ENCODE measurements around the gene MYL3.

Gene MYL3

GRCh38 chr3:46884929-46885328, 21.7 kb upstream of the MYL3 start:
- Histone ChIP-seq H3K4me3 (no peak overlapping the region), H3K27me3 (ENCODE audit: low read depth) (no peaks in the 10 kb centered on the region)

GRCh38 chr3:46884427-46884826, 21.2 kb upstream of the MYL3 start:
- no peaks in the 10 kb centered on the region for H3K36me3 ChIP-seq (replicated peaks)
- no peak for DNase-seq (ENCODE audit: low spot score in 2 of 2)
- peaks cover 16% of the 10 kb centered on the region for H3K4me1 ChIP-seq
- H3K9me3 ChIP-seq = no peaks in the 10 kb centered on the region
- H3K4me3 ChIP-seq = no peak overlapping the region
- in situ Hi-C loops (cut with MboI; ENCODE audit: low sequenced_read_pairs) = no loop called here
- no peaks in the 10 kb centered on the region for H3K27me3 ChIP-seq (ENCODE audit: low read depth)

More at GRCh38 chr3:46884929-46885328, 21.7 kb upstream of the MYL3 start:
- H3K9me3 ChIP-seq = no peaks in the 10 kb centered on the region
- peak in 1 of 2 experiments; percentile 30 for DNase-seq (ENCODE audit: low spot score in 2 of 2)
- H3K36me3 ChIP-seq (replicated peaks) = no peaks in the 10 kb centered on the region
- in situ Hi-C loops (cut with MboI; ENCODE audit: low sequenced_read_pairs) = no loop called here
- H3K4me1 ChIP-seq = peaks cover 16% of the 10 kb centered on the region

DNA sequence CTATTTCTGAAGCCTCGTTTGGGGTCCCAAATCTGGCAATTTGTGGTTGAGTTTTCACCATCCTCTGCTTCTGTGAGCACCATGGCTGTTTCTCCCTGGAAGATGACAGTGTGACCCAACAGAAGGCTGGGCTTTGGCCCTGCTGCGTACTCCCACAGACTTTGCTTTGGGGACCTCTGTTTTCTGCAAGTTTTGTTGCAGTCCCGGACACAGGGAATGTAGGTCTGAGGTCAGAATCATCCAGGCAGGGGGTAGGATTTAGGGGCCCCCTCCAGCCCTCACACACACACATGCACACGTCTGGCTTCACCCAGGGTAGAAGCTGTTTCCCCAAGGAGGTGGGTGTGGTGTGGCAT, 20.6 kb upstream of the MYL3 start:
- no peak for DNase-seq (ENCODE audit: low spot score in 2 of 2)
- H3K4me1 ChIP-seq = peaks cover 20% of the 10 kb centered on the region
- H3K9me3 ChIP-seq = no peaks in the 10 kb centered on the region
- H3K4me3 ChIP-seq = peak overlapping the region; percentile 27
- no peaks in the 10 kb centered on the region for H3K36me3 ChIP-seq (replicated peaks)
- H3K27me3 ChIP-seq (ENCODE audit: low read depth) = no peaks in the 10 kb centered on the region
- in situ Hi-C loops (cut with MboI; ENCODE audit: low sequenced_read_pairs) = no loop called here

- H3K27me3 ChIP-seq (ENCODE audit: low read depth) = no peaks in the 10 kb centered on the region
- peak overlapping the region; percentile 51 for H3K4me3 ChIP-seq
- H3K36me3 ChIP-seq (replicated peaks) = no peaks in the 10 kb centered on the region
- in situ Hi-C loops (cut with MboI; ENCODE audit: low sequenced_read_pairs) = no loop called here
- peak; percentile 33 to 72 for DNase-seq (ENCODE audit: low spot score in 2 of 2)
- H3K4me1 ChIP-seq = peaks cover 26% of the 10 kb centered on the region
- no peaks in the 10 kb centered on the region for H3K9me3 ChIP-seq
Observed at GRCh38 chr3:46883054-46883829, 20.0 kb upstream of the MYL3 start.

DNA sequence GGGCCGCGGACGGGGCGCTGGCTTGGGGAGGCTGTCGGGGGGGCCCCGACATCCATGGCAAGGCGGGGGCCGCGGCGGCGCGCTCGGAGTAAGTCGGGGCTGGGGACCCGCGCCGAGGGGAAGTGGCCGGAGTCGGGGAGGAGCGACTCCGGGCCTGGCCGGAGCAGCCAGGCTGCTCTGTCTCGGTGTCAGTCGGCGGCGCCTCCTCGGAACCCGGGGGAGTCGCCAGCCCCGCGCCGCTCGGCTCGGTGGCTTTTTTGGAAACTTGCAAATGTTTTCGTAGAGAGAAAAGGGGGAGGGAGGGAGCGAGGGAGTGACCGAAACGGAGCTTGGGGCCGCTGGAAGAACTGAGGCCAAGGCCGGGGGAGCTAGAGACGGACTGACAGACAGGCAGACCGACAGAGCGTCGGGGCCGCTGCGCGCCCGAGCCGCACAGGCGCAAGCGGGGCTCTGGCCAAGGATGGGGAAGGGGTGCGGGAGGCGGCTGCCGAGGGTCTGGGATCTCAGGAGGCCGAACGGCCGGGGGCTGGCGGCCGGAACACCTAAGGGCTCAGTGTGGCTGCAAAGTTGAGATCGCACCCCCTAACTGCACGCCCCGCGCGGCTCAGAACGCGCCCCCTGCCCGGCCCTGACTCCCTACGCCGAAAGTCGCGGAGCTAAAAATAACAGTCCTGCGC, 19.3 kb upstream of the MYL3 start:
- Histone ChIP-seq H3K4me3 (peak overlapping the region; percentile 51), H3K9me3 (no peaks in the 10 kb centered on the region), H3K27me3 (ENCODE audit: low read depth) (no peaks in the 10 kb centered on the region), H3K36me3 (replicated peaks) (no peaks in the 10 kb centered on the region), H3K4me1 (peaks cover 21% of the 10 kb centered on the region)
- DNase-seq (ENCODE audit: low spot score in 2 of 2) = peak; percentile 25 to 61
- in situ Hi-C loops (cut with MboI; ENCODE audit: low sequenced_read_pairs) = no loop called here

DNA sequence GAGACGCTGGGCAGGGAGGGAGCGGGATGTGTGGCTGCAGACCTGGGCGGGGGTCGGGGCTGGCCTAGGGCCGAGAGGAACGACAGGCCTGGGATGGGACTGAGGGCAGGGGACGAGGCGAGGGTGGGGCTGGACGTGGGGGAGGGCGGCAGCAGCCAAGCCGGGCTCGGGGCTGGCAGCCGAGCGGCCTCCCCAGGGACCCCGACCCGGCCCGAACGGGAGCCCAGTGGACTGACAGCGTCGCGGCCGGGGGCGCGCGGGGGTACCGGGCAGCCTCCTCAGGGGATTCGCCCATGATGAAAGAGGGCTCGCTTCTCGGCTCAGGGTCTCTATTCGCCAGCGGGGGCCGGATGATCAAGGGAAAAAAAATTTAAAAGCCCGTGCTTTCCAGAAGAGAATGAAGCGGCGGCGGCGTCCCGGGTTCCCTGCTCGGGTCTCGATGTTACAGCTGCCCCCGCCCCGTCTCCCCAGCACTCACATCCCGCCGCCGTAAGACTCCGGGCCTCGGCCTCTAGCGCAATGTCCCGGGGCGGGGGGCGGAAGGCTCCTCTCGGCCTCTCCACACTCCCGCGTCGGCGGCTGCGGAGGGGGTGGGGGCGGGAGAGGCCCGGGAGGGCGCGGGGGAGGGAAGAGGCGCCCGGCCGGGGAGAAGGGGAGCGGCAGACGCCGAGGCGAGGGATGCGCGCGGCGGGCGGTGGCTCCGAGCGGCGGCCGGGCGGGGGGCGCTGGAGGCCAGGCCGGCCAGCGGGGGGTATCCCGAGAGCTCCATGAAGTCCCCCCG, 18.5 kb upstream of the MYL3 start:
- in situ Hi-C loops (cut with MboI; ENCODE audit: low sequenced_read_pairs) = no loop called here
- H3K4me1 ChIP-seq = peaks cover 21% of the 10 kb centered on the region
- peak in 1 of 2 experiments; percentile 71 for DNase-seq (ENCODE audit: low spot score in 2 of 2)
- no peaks in the 10 kb centered on the region for H3K27me3 ChIP-seq (ENCODE audit: low read depth)
- no peaks in the 10 kb centered on the region for H3K9me3 ChIP-seq
- no peaks in the 10 kb centered on the region for H3K36me3 ChIP-seq (replicated peaks)
- peak overlapping the region; percentile 51 for H3K4me3 ChIP-seq

DNA sequence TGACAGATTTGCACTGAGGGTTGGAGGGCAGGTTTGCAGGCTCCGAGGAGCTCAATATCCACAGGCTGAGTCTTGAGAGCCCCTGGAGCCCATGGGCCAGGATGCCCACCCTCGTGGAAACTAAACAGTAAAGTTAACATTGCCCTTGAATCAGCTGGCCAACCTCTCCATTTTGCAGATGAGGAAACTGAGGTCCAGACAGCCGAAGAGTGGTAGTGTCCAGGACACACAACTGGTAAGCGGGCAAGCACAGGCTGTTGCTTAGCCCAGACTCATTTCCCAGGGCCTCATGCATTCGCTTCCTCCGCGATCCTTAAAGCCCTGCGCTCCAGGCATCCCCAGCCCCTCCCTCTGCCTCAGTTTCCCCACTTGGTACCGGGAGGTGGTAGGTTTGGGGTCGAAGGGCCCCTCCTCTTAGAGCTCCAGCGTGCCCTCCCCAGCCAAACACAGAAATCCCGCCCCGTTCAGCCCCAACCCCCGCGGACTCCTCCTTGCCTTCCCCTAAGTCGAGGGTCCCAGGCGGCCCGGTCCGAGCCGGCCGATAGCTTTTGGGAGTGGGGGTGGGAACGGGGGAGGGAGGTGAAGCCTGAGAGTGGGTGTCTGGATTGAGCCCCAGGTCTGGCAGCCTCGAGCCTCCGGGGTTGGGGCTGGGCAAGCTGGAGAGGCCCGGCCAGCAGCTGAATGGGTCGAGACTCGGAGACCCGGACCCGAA, 17.8 kb upstream of the MYL3 start:
- DNase-seq (ENCODE audit: low spot score in 2 of 2) = no peak
- Histone ChIP-seq H3K27me3 (ENCODE audit: low read depth) (no peaks in the 10 kb centered on the region), H3K9me3 (no peaks in the 10 kb centered on the region), H3K4me1 (peaks cover 21% of the 10 kb centered on the region), H3K36me3 (replicated peaks) (no peaks in the 10 kb centered on the region), H3K4me3 (peak overlapping the region; percentile 51)
- in situ Hi-C loops (cut with MboI; ENCODE audit: low sequenced_read_pairs) = no loop called here

DNA sequence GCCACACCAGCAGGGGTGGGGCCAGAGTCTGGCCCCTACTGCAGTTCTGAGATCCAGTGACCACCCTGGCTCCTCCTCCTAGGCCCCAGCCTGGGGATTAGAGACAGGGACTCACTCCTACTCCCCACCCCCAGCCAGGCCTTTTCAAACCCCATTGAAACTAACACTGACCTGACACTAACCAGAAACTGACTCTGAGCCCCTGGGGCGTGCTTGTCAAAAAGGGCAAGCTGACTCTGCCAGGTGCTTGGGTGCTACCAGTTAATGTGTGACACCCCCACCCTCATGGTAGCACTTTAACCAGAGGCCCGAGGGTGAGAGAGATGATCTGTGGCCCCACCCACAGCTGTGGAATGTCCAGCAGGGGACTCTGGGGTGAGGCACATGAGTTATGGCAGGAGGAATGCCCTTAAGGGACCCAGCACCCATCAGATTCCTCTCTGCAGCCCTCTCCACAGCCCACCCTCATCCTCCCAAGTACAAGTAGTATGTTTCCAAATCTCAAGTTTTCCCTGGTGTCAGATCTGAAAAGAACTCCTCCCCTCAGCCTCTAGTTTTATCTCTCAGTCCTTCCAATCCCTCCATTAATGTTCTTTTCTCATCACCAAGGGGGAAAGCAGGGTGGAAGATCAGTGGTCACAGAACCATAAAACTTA, 15.7 kb upstream of the MYL3 start:
- peak; percentile 40 to 80 for DNase-seq (ENCODE audit: low spot score in 2 of 2)
- in situ Hi-C loops (cut with MboI; ENCODE audit: low sequenced_read_pairs) = no loop called here
- H3K9me3 ChIP-seq = no peaks in the 10 kb centered on the region

GRCh38 chr3:46877406-46878125, 14.3 kb upstream of the MYL3 start, which contains the start of gene PTH1R:
Gene PTH1R (plus strand): TSS chr3:46877721. CDS start chr3:46883560, 5,839 bp downstream.
- no peaks in the 10 kb centered on the region for H3K27me3 ChIP-seq (ENCODE audit: low read depth)
- in situ Hi-C loops (cut with MboI; ENCODE audit: low sequenced_read_pairs) = no loop called here
- peaks cover 10% of the 10 kb centered on the region for H3K4me1 ChIP-seq

More for the DNA sequence above, 15.7 kb upstream of the MYL3 start:
- Histone ChIP-seq H3K27me3 (ENCODE audit: low read depth) (no peaks in the 10 kb centered on the region), H3K4me1 (peaks cover 14% of the 10 kb centered on the region), H3K4me3 (no peak overlapping the region), H3K36me3 (replicated peaks) (no peaks in the 10 kb centered on the region)

DNA sequence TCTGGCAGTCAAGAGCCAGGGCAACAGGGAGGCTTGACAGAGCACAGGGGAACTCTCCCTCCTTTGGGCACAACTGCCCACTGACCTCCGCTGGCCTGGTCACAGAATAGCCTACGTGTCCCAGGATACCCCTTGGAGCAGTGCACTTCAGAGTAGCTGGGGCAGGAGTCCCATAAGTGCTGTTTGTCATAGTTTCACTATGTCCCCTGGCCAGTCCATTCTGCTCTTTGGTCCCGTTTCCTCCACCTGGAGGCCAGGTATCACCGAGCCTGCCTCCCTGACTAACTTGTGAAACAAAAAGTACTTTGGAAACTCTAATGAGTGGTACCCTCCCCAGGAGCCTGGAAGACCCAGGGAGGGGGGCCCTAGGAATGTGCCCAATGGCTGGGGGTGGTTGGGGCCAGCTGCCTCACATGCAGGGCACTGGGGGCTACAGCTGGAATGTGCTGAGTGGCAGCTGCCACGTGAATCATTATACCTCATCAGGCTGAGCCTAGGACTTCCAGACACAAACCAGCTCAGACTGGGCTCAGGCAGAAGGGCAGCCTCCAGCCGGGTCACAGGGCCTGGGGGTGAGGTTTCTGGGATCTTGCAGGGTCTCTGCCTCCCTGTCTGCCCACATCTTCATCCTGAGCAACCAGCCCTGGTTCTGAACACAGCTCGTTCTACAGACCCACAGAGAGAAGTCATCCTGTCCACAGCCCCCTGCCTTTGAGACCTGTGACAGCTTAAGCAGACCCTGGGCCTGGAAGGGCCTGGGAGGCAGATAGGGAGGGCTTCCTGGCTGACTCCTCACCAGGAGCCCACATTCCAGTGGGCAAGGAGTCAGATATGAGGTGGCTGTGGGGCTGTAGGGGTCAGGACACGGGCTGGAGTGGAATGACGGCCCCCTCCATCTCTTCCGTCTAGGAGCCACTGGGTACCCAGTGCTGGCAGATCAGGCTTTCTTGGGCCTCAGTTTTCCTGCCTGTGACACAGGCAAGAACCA, 13.4 kb upstream of the MYL3 start:
- H3K36me3 ChIP-seq (replicated peaks) = no peaks in the 10 kb centered on the region
- no peaks in the 10 kb centered on the region for H3K9me3 ChIP-seq
- DNase-seq (ENCODE audit: low spot score in 2 of 2) = no peak
- no peaks in the 10 kb centered on the region for H3K27me3 ChIP-seq (ENCODE audit: low read depth)
- H3K4me1 ChIP-seq = peaks cover 10% of the 10 kb centered on the region
- in situ Hi-C loops (cut with MboI; ENCODE audit: low sequenced_read_pairs) = no loop called here
- H3K4me3 ChIP-seq = no peak overlapping the region

More at GRCh38 chr3:46877406-46878125, 14.3 kb upstream of the MYL3 start, which contains the start of gene PTH1R:
- Histone ChIP-seq H3K9me3 (no peaks in the 10 kb centered on the region), H3K36me3 (replicated peaks) (no peaks in the 10 kb centered on the region), H3K4me3 (no peak within 1 kb of the TSS)
- DNase-seq (ENCODE audit: low spot score in 2 of 2) = no peak

GRCh38 chr3:46875560-46875959, 12.3 kb upstream of the MYL3 start:
- H3K27me3 ChIP-seq (ENCODE audit: low read depth) = no peaks in the 10 kb centered on the region
- no peaks in the 10 kb centered on the region for H3K9me3 ChIP-seq
- DNase-seq (ENCODE audit: low spot score in 2 of 2) = no peak
- no peak overlapping the region for H3K4me3 ChIP-seq
- in situ Hi-C loops (cut with MboI; ENCODE audit: low sequenced_read_pairs) = no loop called here
- peaks cover 10% of the 10 kb centered on the region for H3K4me1 ChIP-seq
- H3K36me3 ChIP-seq (replicated peaks) = no peaks in the 10 kb centered on the region

All from HAP-1 (cell line).